Breast epithelium (tissue), 4 donors: ENCODE measurements around the gene HBG1. TPM values are rescaled to one million over a fixed set of nuclear protein-coding genes. Genes with fewer than 3 reads are reported as not detected.
A peak's percentile ranks its signal among the peaks of the same experiment; 100 is the strongest.

ENCODE experiments used
- DNase-seq, 2 donors: peaks; one replicate each; pipeline ENCODE4 v3.0.0-alpha.2; 2019; ENCODE audit warnings: low spot score in 2 of 2
- H3K27ac ChIP-seq, 2 donors: fragments of 200-600 bp; sonication (generic) in 1 of 2; one replicate each; pipeline ENCODE4 v1.5.1; 2016 to 2019; ENCODE audit warnings: mild to moderate bottlenecking in 1 of 2
- H3K27me3 ChIP-seq, 2 donors: fragments of 200-600 bp; sonication (generic) in 1 of 2; one replicate each; pipeline versions ENCODE4 v1.5.1 to v1.6.0; 2017 to 2019; ENCODE audit warnings: control low read depth in 1 of 2, mild to moderate bottlenecking in 1 of 2
- H3K36me3 ChIP-seq: fragments of 200-600 bp; one replicate; pipeline ENCODE4 v1.5.1; 2019
- H3K4me1 ChIP-seq, 2 donors: fragments of 200-600 bp; sonication (generic); one replicate each; pipeline ENCODE4 v1.5.1; 2016 to 2019; ENCODE audit warnings: control low read depth in 1 of 2
- H3K4me3 ChIP-seq, 3 donors: fragments of 200-600 bp; sonication (generic); 1 replicate in 2 of 3; 2 replicates in 1 of 3; pipeline ENCODE4 v1.5.1; 2016 to 2019; ENCODE audit warnings: mild to moderate bottlenecking in 3 of 3, moderate library complexity in 2 of 3
- H3K9me3 ChIP-seq, 2 donors: fragments of 200-600 bp; sonication (generic) in 1 of 2; one replicate each; pipeline ENCODE4 v1.5.1; 2016 to 2019; ENCODE audit warnings: control low read depth in 1 of 2
- POLR2A ChIP-seq: fragments of 450-650 bp; IDR thresholded peaks from one replicate; pipeline ENCODE4 v1.6.1; 2016; ENCODE audit warnings: antibody characterized with exemption, mild to moderate bottlenecking, moderate library complexity
- POLR2AphosphoS5 ChIP-seq, 3 donors: sonication (generic); formaldehyde crosslinking; IDR thresholded peaks; one replicate each; pipeline ENCODE4 v1.6.1; 2017; ENCODE audit warnings: antibody characterized with exemption in 3 of 3
- intact Hi-C: fragments of 100-400 bp; cut with DNase I; formaldehyde crosslinking; loops from one replicate; pipeline ENCODE4 v1.15.1; 2023; ENCODE audit warnings: low total_unique reads
- total RNA-seq, 3 donors: library from RNA; depleted of rRNA; stranded (reverse); fragments of >200 nt; gene quantifications; one replicate each; pipeline ENCODE4 v1.1.0, GENCODE V29; 2016
- TF ChIP-seq, protein P1 (sequence below), 3 donors: fragments of 450-650 bp; IDR thresholded peaks; one replicate each; pipeline ENCODE4 v1.5.1; 2016 to 2017; ENCODE audit warnings: antibody characterized with exemption in 3 of 3, mild to moderate bottlenecking in 3 of 3, moderate library complexity in 3 of 3

Gene HBG1
- total RNA-seq, 3 donors from 2014 or later: not detected

- intact Hi-C loops: no loop called here
- no peak overlapping the region for H3K27ac ChIP-seq
- H3K9me3 ChIP-seq: no peaks in the 10 kb centered on the region
- TF ChIP-seq POLR2A (no peak), POLR2AphosphoS5 (IDR thresholded peaks at IDR 0.05) (no peak)
- TF ChIP-seq, protein P1, sequence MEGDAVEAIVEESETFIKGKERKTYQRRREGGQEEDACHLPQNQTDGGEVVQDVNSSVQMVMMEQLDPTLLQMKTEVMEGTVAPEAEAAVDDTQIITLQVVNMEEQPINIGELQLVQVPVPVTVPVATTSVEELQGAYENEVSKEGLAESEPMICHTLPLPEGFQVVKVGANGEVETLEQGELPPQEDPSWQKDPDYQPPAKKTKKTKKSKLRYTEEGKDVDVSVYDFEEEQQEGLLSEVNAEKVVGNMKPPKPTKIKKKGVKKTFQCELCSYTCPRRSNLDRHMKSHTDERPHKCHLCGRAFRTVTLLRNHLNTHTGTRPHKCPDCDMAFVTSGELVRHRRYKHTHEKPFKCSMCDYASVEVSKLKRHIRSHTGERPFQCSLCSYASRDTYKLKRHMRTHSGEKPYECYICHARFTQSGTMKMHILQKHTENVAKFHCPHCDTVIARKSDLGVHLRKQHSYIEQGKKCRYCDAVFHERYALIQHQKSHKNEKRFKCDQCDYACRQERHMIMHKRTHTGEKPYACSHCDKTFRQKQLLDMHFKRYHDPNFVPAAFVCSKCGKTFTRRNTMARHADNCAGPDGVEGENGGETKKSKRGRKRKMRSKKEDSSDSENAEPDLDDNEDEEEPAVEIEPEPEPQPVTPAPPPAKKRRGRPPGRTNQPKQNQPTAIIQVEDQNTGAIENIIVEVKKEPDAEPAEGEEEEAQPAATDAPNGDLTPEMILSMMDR (IDR thresholded peaks at IDR 0.05): no peak
- H3K4me3 ChIP-seq: no peak overlapping the region
- H3K4me1 ChIP-seq: no peaks in the 10 kb centered on the region
- no peak for DNase-seq
- no peaks in the 10 kb centered on the region for H3K36me3 ChIP-seq
- H3K27me3 ChIP-seq: no peaks in the 10 kb centered on the region
These were observed 39.2 kb downstream of the HBG1 start for GRCh38 chr11:5210376-5210885.

DNA sequence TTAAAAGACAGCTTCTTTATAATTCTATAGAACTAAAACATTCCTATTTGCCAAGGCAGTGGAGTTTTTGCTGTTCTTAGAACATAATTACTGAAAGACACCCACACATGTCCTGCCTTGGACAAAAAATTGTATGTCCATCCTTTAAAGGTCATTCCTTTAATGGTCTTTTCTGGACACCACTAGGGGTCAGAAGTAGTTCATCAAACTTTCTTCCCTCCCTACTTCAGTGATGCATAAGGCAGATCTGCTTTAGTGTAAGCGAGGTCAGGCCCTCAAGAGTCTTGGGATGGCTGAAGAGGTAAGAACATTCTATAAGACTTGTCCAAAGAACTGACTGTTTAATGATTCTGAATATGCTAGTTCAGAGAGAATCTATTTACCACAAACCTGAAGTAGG, 44.9 kb downstream of the HBG1 start:
- H3K4me3 ChIP-seq: no peak overlapping the region
- H3K4me1 ChIP-seq: no peaks in the 10 kb centered on the region
- H3K9me3 ChIP-seq: no peaks in the 10 kb centered on the region
- TF ChIP-seq POLR2AphosphoS5 (IDR thresholded peaks at IDR 0.05) (no peak), POLR2A (no peak)
- TF ChIP-seq, protein P1 (IDR thresholded peaks at IDR 0.05): peak in 1 of 3 donors; percentile 43
- no peaks in the 10 kb centered on the region for H3K27me3 ChIP-seq
- intact Hi-C loops: loop anchor here (2.0 kb wide), 1 partner anchor 52 kb away; no protein-coding TSS in a partner anchor
- H3K36me3 ChIP-seq: no peaks in the 10 kb centered on the region
- no peak for DNase-seq
- no peak overlapping the region for H3K27ac ChIP-seq

DNA sequence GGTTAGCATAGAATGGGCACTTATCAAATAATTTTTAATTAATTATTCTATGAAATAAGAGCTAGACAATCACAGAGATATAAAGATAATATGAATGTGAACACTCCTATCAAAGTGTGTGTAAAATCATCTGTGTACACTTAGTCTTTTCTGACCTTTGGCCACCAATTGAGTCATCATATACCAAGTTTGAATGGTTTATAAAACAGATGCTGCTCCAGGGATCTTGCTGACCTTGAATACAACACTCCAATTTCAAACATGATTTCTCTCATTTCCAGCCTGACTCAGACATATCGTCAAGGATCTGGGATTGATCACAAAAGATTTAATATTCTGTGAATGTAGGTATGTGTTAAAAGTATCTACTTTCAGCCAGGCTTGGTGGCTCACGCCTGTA, 46.3 kb downstream of the HBG1 start:
- TF ChIP-seq POLR2AphosphoS5 (IDR thresholded peaks at IDR 0.05) (no peak), POLR2A (no peak)
- TF ChIP-seq, protein P1 (IDR thresholded peaks at IDR 0.05): no peak
- no peaks in the 10 kb centered on the region for H3K4me1 ChIP-seq
- H3K36me3 ChIP-seq: no peaks in the 10 kb centered on the region
- no peak overlapping the region for H3K4me3 ChIP-seq
- DNase-seq: no peak
- H3K9me3 ChIP-seq: no peaks in the 10 kb centered on the region
- no peak overlapping the region for H3K27ac ChIP-seq
- no peaks in the 10 kb centered on the region for H3K27me3 ChIP-seq
- intact Hi-C loops: no loop called here

DNA sequence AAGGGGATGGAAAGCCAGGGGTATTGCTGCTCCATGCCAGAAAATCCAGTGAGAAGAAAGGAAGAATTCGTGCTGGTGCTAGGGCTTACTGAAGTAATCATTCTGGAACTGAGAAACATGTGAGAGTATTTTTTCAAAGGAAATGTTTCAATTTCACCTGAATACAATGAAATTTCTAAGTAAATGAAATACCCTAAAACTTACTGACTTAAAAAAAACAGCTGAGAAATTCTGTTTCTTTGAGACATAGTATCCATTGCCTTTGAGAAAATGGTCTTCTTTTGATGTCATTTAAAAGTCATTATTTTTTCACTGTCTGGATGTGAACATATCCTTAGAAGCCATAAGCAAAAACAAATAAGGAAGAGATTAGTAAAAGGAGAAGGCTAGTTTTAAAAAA, 49.1 kb downstream of the HBG1 start, which contains the start of gene OR51V1:
TSS of gene OR51V1 (minus strand) at position 101 of the 400 bp plus-strand sequence. CDS start at position 101, 0 bp downstream.
- no peak for DNase-seq
- no peaks in the 10 kb centered on the region for H3K4me1 ChIP-seq
- TF ChIP-seq POLR2A (no peak), POLR2AphosphoS5 (IDR thresholded peaks at IDR 0.05) (no peak)
- TF ChIP-seq, protein P1 (IDR thresholded peaks at IDR 0.05): no peak
- H3K27me3 ChIP-seq: no peaks in the 10 kb centered on the region
- intact Hi-C loops: no loop called here
- no peak within 1 kb of the TSS for H3K27ac ChIP-seq
- H3K9me3 ChIP-seq: no peaks in the 10 kb centered on the region
- no peak within 1 kb of the TSS for H3K4me3 ChIP-seq
- H3K36me3 ChIP-seq: no peaks in the 10 kb centered on the region

- Histone ChIP-seq H3K36me3 (no peaks in the 10 kb centered on the region), H3K4me3 (no peak overlapping the region), H3K27ac (no peak overlapping the region), H3K4me1 (no peaks in the 10 kb centered on the region), H3K27me3 (no peaks in the 10 kb centered on the region), H3K9me3 (no peaks in the 10 kb centered on the region)
- DNase-seq: no peak
- intact Hi-C loops: no loop called here
- no peak for TF ChIP-seq POLR2AphosphoS5 (IDR thresholded peaks at IDR 0.05)
- no peak for TF ChIP-seq POLR2A
- TF ChIP-seq, protein P1 (IDR thresholded peaks at IDR 0.05): no peak
These were observed 51.4 kb downstream of the HBG1 start for GRCh38 chr11:5198285-5198684.

Other genes with a start within 250 kb of the HBG1 start
- not detected for gene OR52J3, start 203.3 kb downstream of the HBG1 start, total RNA-seq
- not detected for gene OR52E2, start 190.2 kb downstream of the HBG1 start, total RNA-seq
- gene OR52E1, start 180.3 kb downstream of the HBG1 start, total RNA-seq: not detected
- gene OR52A5, start 111.5 kb downstream of the HBG1 start, total RNA-seq: not detected
- not detected for gene OR52A1, start 95.1 kb downstream of the HBG1 start, total RNA-seq
- gene OR51V1, start 49.2 kb downstream of the HBG1 start, total RNA-seq: not detected
- gene HBB, start 22.8 kb downstream of the HBG1 start, total RNA-seq: 100 to 1,000 TPM in 2 of 3 donors, 10 to 100 TPM in 1; 71.8 to 334 (median 143) TPM
- gene HBD, start 15.4 kb downstream of the HBG1 start, total RNA-seq: not detected
- not detected for gene HBG2, start 4.9 kb upstream of the HBG1 start, total RNA-seq
- not detected for gene HBE1, start 20.1 kb upstream of the HBG1 start, total RNA-seq
- under 1 TPM in 1 of 3 donors, not detected in 2; 0.48 TPM for gene OR51B4, start 52.1 kb upstream of the HBG1 start, total RNA-seq
- gene OR51B2, start 74.4 kb upstream of the HBG1 start, total RNA-seq: 1 to 10 TPM in 1 of 3 donors, not detected in 2; 1.6 TPM
- gene OR51B5, start 93.7 kb upstream of the HBG1 start, total RNA-seq: 1 to 10 TPM in 2 of 3 donors, under 1 TPM in 1; 0.32 to 2.3 (median 1.0) TPM
- not detected for gene OR51B6, start 101.7 kb upstream of the HBG1 start, total RNA-seq
- not detected for gene OR51M1, start 134.0 kb upstream of the HBG1 start, total RNA-seq
- not detected for gene OR51Q1, start 172.3 kb upstream of the HBG1 start, total RNA-seq
- gene OR51I1, start 191.7 kb upstream of the HBG1 start, total RNA-seq: under 1 TPM in 1 of 3 donors, not detected in 2; 0.44 TPM
- not detected for gene OR51I2, start 199.5 kb upstream of the HBG1 start, total RNA-seq
- not detected for gene OR52D1, start 238.8 kb upstream of the HBG1 start, total RNA-seq